WTC11 (cell line): ENCODE data around the gene SERPINB8.

Experiments used
- CTCF ChIP-seq: fragments of 200-600 bp; IDR thresholded peaks from 2 replicates; pipeline ENCODE4 v1.8.0; 2022; ENCODE audit warnings: antibody characterized with exemption
- ELF4 ChIP-seq: sonication (generic); formaldehyde crosslinking; IDR thresholded peaks from 2 replicates; pipeline ENCODE4 v1.8.1; 2022; ENCODE audit warnings: low read depth, mild to moderate bottlenecking, moderate library complexity, missing genetic modification reagents
- ESRRA ChIP-seq: sonication (generic); formaldehyde crosslinking; IDR thresholded peaks from 2 replicates; pipeline ENCODE4 v1.8.1; 2022; ENCODE audit warnings: mild to moderate bottlenecking, missing genetic modification reagents, borderline replicate concordance
- NFYB ChIP-seq: sonication (generic); formaldehyde crosslinking; conservative IDR thresholded peaks from 2 replicates; pipeline ENCODE4 v1.8.0; 2022; ENCODE audit warnings: low read depth, missing genetic modification reagents
- NR3C1 ChIP-seq: sonication (generic); formaldehyde crosslinking; conservative IDR thresholded peaks from 2 replicates; pipeline ENCODE4 v1.8.1; 2023; ENCODE audit warnings: low read depth, mild to moderate bottlenecking, missing genetic modification reagents
- ZNF232 ChIP-seq: sonication (generic); formaldehyde crosslinking; IDR thresholded peaks from 2 replicates; pipeline ENCODE4 v1.8.0; 2022; ENCODE audit warnings: mild to moderate bottlenecking, missing genetic modification reagents
- TF ChIP-seq, protein P1 (sequence below): sonication (generic); formaldehyde crosslinking; IDR thresholded peaks from 2 replicates; pipeline ENCODE4 v1.8.0; 2022; ENCODE audit warnings: mild to moderate bottlenecking, missing genetic modification reagents

DNA sequence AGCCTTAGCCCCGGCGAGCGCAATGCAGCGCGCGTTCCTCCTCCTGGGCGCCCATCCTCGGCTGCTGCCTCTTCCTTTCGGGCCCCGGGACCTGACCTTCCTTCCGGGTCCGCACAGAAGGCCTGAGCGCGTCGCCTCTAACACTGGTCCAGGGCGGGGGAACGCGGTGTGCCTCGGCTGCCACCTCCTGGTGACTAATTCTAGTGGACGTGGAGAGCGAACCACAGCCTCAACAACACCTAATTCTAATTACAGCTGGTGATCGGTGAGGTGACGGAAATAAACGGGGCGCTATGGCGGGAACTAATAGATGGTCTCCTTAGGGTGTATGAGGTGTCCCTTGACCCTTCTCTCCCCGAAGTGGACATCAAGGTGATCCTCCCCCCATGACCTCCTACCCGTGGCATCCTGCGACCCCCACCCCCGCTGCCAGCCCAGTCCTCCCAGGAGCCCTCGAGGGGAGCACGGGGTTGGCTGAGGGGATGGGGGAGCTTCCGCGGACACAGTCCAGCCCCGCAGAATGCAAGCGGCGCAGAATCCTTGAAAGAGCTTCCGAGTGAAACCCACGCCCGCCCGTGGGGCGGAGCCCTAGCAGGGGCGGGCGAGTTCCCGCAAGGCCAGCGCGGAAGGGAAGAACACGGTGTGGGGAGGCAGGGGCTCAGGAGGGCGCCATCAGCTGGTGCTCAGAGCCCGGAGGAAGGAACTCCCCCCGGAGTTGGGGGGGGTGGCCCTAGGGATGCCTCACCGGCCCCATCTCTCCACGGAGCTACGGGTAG is 33.5 kb upstream of the SERPINB8 start:
- TF ChIP-seq NR3C1 (CRISPR knock-in tag) (no peak), CTCF (peak; percentile 32; the same call in 1 of the 2 replicates), ELF4 (CRISPR knock-in tag) (no peak), NFYB (CRISPR knock-in tag) (no peak), ZNF232 (no peak), ESRRA (CRISPR knock-in tag) (no peak)
- TF ChIP-seq, protein P1, sequence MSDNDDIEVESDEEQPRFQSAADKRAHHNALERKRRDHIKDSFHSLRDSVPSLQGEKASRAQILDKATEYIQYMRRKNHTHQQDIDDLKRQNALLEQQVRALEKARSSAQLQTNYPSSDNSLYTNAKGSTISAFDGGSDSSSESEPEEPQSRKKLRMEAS (CRISPR knock-in tag): 0 out of 2 replicates have a peak, but pooled peaks have one; percentile 27
